ENCODE measurements around the gene APLF. TPM values are rescaled to one million over a fixed set of nuclear protein-coding genes. Genes with fewer than 3 reads are reported as not detected.

The APLF gene
- total RNA-seq, 2 donors from 2014 or later = 1.3 to 3.4 TPM

DNA sequence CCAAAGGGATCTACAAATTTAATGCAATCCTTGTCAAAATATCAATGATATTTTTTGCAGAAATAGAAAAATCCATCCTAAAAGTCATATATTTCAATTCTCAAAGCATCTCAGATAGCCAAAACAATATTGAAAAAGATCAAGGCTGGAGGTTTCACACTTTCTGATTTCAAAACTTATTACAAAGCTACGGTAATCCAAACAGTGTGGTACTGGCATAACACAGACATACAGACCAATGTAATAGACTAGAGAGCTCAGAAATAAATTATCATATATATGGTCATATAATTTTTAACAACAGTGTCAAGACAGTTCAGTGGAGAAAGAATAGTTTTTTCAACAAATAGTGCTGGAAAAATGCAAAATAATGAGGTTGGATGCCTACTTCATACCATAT, 135.7 kb downstream of the APLF start:
- no peak for DNase-seq
- ATAC-seq = no peak
- intact Hi-C loops (cut with DNase I, micrococcal nuclease) = no loop called here

DNA sequence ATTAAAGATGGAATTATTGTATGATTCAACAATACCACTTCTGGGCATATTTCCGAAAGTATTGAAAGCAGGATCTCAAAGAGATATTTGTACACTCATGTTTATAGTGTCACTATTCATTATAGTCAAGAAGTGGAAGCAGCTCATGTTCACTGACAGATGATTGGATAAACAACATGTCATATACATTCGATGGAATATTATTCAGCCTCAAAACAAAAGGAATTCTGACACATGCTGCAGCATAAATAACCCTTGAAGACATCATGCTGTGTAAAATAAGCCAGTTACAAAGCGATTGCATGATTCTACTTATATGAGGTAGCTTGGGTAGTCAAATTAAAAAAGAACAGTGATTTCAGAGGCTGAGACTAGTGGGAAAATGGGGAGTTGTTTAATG, 136.7 kb downstream of the APLF start:
- ATAC-seq = no peak
- intact Hi-C loops (cut with DNase I, micrococcal nuclease) = no loop called here
- DNase-seq = no peak

DNA sequence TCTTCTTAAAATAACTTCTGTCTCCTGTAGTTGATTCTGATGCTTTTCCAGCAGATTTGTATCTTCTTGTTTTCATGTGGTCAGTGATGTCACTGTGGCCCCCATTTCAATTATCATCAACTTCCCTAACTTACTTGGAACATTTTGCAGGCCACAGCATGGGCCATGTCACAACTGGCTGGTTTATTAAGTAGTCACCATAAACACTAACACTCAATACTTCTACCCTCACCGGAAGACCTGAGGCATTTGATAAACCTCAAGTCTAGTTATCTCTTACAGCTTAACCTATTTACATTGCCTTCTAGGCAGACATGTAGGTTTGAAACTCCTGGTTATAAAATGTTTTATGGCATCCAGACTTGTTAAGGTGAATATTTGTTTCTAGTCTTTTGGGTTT, 138.6 kb downstream of the APLF start:
- intact Hi-C loops (cut with DNase I, micrococcal nuclease) = no loop called here
- DNase-seq = no peak
- no peak for ATAC-seq

DNA sequence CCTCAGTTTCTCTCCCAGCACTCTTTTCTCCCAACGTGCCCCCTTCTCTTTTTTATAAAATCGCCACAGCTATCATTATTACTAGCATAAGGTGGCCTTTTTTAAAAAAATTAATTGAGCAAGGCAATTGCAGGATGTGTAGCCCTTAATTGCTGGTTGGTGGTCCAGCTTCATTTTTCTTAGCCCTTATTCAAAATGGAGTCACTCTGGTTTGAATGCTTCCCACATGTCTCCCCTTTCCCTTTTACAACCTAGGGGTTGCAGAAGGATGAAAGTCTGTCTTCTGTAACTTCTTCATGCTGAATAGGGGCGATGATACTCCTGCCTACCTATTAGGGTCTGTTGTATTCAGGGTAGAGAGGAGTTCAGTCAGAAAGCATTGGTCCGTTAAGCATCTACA, 139.4 kb downstream of the APLF start:
- DNase-seq (no peak), ATAC-seq (no peak)
- intact Hi-C loops (cut with DNase I, micrococcal nuclease) = no loop called here

DNA sequence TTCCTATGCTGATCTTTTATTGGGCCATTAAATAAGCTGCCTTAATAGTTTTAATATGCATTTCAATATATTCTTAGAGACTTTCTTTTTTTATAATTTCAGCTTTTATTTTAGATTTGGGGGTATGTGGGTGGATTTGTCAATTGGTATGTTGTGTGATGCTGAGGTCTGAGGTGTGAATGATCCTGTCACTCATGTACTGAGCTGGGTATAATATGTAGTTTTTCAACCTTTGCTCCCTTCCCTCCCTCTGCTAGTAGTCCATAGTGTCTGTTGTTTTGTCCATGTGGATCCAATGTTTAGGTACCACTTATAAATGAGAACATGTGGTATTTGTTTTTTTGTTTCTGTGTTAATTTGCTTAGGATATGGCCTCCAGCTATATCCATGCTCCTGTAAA, 140.5 kb downstream of the APLF start:
- DNase-seq (no peak), ATAC-seq (no peak)
- intact Hi-C loops (cut with DNase I, micrococcal nuclease) = no loop called here

DNA sequence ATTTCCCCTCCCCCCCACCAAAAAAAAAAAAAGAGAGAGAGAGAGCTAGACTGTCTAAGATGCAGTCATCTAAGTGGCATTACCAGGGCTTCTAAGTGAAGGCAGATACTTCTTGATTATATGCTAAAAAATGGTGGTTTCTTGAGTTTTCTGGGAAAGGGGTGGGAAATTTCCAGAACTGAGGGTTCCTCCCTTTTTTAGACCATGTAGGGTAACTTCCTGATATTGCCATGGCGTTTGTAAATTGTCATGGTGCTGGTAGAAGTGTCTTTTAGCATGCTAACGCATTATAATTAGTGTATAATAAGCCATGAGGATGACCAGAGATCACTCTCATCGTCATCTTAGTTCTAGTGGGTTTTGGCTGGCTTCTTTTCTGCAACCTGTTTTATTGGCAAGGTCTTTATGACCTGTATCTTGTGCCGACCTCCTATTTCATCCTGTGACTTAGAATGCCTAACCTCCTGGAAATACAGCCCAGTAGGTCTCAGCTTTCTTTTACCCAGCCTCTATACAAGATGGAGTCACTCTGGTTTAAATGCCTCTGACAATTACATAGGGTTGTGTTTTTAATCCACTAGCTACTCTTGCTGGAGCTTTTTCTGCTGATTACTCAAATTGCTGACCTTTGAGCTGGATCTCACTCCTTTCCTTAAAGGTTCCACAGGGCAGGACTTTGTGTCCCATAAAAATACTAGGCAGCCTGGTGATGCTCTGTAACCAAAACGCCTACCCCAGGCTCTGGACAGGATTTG, 145.6 kb downstream of the APLF start:
- no peak for ATAC-seq
- DNase-seq = no peak
- intact Hi-C loops (cut with DNase I, micrococcal nuclease) = no loop called here

DNA sequence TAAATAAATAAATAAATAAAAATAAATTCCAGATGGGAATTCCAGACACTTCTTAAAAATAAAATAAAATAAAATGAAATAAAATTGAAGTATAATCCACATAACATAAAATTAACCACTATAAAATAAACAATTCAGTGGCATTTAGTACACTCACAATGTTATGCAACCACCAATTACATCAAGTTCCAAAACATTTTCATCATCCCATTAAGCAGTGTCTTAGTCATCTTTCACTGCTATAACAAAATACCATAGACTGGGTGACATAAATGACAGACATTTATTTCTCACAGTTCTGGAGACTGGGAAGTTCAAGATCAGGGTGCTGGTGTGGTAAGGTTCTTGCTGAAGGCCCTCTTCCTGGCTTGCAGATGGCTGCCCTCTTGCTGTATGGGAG, 153.4 kb downstream of the APLF start:
- no peak for ATAC-seq
- intact Hi-C loops (cut with DNase I, micrococcal nuclease) = no loop called here
- DNase-seq = no peak

DNA sequence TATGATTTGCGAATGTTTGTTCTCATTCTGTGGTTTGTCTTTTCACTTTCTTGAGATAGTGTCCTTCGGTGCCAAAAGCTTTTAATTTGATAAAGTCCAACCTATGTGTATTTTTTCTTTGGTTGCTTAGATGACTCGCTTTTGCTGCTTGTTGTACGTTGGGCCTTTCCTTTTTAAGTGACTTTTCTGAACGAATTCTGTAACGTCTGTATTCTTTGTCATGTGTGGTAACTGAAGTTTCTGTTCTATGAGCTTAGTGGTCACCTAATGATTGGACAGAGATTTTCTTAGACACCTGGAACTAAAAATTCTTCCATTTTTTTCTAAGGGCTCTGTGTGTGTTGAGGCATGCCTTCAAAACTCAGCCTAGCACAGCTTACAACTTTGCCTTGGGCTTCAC, 156.4 kb downstream of the APLF start:
- intact Hi-C loops (cut with DNase I, micrococcal nuclease) = no loop called here
- DNase-seq (no peak), ATAC-seq (no peak)

DNA sequence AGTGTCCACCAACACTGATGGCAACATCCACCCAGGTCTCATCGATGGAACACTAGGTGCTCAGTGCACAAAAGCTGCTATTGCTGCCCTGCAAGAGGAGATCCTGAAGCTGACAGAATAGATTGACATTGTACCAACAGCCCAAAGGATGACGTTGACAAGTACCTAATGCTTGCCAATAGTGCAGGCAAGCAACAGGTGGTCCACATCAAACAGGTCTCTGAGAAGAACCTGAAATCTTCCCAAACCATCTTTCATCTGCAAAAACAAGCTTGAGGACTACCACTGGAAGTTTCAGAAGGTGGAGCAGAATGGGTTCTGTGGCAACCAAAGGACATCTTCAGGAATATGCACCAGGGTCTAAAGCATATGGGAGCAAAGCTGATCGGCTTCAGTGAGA, 160.2 kb downstream of the APLF start:
- no peak for ATAC-seq
- DNase-seq = no peak
- intact Hi-C loops (cut with DNase I, micrococcal nuclease) = no loop called here

Other genes starting within 250 kb of the APLF start
- gene PPP3R1, start 215.1 kb upstream of the APLF start, total RNA-seq = 10 to 100 TPM; 54.7 to 56.3 TPM
- 1 to 10 TPM; 3.1 to 8.0 TPM for gene CNRIP1, start 147.6 kb upstream of the APLF start, total RNA-seq
- 1 to 10 TPM; 2.6 to 7.8 TPM for gene PLEK, start 102.3 kb upstream of the APLF start, total RNA-seq
- gene FBXO48, start 291 bp upstream of the APLF start, total RNA-seq = 1 to 10 TPM; 1.5 to 2.1 TPM
- gene PROKR1, start 176.0 kb downstream of the APLF start, total RNA-seq = under 1 TPM in 1 of 2 donors, not detected in 1; 0.09 TPM